GM19397 (cell line): ENCODE data around the gene ITPKA.

ENCODE experiments used
- ATAC-seq: cut with Tn5 transposase; IDR thresholded peaks from one replicate; pipeline ENCODE4 v1.9.1; 2021; ENCODE audit warnings: mild to moderate bottlenecking, moderate library complexity; ENCODE audit not compliant: unreplicated experiment

Gene ITPKA

GRCh38 chr15:41489641-41490040 lies 4.0 kb upstream of the ITPKA start:
- ATAC-seq = no peak

- no peak for ATAC-seq
These were observed 3.3 kb upstream of the ITPKA start for GRCh38 chr15:41490355-41490754.

DNA sequence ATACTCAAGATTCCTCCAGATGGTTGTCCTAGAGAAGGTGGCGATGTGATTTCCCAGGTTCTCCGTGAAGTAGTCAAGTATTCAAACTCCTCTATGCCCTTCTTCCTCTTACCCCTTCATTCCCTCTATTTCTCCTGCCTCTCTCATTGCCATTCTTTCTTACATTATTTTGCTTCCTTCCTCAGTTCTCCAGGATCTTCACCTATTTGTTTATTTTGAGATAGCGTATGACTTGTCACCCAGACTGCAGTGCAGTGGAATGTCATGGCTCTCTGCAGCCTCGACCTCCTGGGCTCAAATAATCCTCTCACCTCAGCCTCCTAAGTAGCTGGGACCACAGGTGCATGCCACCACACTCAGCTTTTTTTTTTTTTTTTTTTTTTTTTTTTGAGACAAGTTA lies 1.8 kb upstream of the ITPKA start:
- no peak for ATAC-seq

- no peak for ATAC-seq
These were observed 973 bp upstream of the ITPKA start for GRCh38 chr15:41492597-41493204.

DNA sequence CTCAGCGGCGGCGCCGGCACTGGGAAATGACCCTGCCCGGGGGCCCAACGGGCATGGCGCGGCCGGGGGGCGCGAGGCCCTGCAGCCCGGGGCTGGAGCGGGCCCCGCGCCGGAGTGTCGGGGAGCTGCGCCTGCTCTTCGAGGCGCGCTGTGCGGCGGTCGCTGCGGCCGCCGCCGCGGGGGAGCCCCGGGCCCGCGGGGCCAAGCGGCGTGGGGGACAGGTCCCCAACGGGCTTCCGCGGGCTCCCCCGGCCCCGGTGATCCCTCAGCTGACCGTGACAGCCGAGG lies 172 bp downstream of the ITPKA start:
- no peak for ATAC-seq

DNA sequence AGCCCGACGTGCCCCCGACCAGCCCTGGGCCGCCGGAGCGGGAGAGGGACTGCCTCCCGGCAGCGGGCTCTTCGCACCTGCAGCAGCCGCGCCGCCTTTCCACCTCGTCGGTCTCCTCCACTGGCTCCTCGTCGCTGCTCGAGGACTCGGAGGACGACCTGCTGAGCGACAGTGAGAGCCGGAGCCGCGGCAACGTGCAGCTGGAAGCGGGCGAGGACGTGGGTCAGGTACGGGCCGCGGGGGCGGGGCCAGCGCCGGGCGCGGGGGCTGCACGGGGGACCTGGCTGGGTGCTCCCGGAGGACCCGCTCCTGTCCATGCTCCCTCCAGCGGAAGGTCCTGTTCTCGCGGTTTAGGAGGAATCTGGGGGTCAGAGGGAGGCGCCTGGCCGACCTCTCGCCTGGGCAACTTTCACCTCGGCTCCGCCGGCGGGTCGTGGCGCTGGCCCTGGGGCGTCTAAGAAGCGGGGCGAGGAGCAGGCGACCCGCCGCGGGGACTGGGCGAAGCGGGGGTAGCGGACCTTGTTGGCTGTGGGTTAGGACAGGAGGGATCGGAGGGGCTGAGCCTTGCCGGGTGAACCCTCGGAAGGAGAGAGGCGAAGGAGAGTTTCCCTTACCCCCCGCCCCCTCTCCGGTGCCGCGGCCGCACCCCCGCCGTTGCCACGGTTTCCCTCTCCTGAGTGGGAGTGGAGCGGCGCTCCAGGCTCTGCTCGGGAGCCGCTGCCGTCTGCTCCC lies 682 bp downstream of the ITPKA start:
- peak; percentile 19 for ATAC-seq

DNA sequence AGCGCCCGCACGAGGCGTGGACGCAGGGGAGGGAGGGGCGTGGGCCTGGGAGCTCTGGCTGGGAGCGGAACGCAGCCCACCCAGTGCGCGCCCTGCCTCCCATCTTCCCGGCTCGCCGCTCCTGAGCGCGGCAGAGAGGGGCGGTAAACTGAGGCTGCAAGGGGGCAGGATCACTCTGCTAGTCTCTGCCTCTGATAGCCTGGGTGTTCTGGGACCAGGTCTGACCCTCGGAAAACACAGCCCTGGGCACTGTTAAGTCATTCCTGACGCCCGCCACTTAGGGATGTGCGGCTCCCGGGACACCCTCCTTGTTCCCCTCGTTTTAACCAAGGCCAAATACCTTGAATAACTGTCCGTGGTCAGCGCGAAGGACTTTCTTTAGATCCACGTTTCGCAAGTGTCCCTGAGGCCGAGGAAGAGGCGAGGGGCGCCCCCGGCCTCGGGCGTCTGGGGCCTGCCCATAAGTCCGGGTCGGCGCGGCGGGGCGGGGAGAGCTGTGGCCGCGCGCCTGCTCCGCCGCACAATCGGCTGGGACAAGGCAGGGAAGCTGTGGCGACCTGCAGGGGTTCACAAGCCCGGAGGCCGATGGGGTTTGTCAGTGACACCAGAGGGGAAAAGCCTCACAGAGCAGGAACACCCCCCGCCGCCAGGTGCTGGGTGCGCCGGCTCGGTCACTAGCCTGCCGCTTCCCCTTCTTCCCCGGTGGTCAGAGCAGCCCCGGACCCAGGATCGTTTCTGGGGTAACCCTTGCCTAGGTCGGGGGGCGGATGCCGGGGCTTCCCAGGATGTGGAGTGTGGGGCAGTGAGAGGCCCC lies 1.5 kb downstream of the ITPKA start:
- no peak for ATAC-seq

DNA sequence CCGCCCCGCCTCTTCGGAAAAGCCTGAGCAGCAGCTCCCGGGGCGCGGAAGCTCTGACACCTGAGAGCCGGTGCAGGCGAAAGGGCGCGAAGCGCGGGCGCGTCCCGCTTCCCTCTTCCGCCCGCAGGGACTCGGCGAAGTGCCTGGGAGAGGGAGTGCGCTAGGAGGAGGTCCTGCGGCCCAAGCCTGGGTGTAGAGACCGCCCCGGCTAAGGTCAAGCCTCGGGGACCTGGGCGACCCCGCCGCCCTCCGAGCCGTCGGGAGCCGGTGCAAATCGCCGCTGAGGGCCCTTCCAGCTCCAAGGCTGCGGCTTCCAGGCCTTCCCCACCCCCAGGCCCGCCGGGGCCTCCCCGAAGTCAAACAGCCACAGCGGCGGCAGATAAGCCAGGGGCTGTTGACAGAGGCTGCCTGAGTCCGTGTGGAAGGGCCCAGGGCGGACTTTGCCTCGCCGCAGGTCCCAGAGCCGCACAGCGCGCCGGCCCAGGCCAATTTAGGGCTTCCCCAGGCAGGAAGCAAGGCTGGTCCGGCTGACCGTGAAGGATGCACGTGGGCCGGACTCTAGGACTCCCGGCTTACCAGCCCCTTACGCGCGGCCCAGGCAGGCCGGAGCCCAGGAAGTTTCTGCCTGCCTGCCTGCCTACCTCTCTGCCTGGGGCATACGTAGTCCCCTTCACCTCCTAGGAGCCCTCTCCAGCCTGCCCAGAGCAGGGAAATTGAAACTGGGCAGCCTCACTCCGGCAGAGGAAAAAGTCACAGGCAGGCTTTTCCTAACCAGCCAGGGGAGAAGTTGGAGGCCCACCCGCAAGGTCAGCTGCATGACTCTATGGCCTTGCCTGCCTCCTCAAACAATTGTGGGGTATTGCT lies 2.3 kb downstream of the ITPKA start:
- no peak for ATAC-seq

DNA sequence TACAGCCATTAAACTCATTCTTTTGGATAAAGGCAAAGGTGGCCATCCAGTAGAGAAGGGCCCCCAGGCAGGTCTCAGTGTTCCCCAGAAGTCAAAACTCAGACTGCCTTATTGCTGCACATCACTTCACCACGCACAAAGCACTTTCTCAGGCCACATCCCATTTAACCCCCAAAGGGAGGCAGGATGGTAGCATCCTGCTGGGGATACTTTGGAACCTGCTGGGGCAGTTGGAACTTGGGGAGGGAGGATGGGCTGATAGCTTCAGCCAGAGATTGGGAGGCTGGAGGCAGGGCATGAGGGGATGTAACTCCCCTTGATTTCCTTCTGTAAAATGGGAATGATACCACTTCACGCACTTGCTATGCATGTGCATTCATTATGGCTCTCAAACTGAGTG lies 5.0 kb downstream of the ITPKA start:
- no peak for ATAC-seq

- ATAC-seq = no peak
These were observed 5.6 kb downstream of the ITPKA start for GRCh38 chr15:41499109-41499851.

GRCh38 chr15:41501191-41501917 lies 7.7 kb downstream of the ITPKA start:
- ATAC-seq = no peak

DNA sequence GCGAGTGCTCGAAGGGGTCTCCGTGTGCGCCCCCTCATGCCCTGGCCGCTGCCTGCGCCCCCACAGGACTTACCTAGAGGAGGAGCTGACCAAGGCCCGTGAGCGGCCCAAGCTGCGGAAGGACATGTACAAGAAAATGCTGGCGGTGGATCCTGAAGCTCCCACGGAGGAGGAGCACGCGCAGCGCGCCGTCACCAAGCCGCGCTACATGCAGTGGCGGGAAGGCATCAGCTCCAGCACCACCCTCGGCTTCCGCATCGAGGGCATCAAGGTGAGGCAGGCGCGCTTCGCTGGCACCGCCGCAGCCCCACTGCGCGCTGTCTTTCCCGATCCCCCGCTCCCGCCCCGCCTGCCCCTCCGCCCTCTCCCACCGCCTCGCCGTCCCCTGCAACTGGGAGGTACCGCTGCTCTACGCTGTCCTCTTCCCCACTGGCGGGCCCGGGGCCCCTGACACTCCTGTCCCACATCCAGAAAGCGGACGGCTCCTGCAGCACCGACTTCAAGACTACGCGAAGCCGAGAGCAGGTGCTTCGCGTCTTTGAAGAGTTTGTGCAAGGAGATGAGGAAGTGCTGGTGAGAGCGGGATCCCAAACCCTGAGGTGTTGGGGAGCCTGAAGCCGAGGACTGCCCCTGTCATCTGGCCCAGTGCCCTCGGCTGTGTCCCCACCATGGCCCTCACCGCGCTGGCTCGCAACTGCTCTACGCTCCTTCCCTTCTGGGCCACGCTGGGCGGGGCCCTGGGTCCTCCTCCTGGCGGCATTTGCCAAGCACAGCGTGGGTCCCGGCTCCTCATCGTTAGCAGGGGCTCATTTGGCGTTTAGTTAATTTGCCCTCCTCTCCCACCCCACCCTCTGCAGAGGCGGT lies 8.5 kb downstream of the ITPKA start:
- ATAC-seq = no peak

- ATAC-seq = no peak
These were observed 9.4 kb downstream of the ITPKA start for GRCh38 chr15:41502795-41503668.

DNA sequence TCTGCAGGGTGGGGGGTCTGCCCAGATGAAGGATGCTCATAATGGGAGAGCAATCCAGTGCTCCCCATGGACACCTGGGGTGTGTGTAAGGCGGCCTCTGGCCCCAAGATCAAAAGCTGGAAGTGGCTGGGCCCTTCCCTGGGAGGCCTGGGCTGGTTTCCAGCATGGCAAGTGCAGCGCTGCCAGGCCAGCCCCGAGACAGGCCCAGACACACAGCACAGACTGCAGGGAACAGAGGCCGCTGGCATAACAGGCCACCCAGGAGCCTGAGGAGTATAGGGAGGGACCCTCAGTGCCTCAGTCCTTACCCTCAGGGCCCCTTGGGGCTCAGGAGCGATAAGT lies 10.0 kb downstream of the ITPKA start:
- no peak for ATAC-seq

- no peak for ATAC-seq
These were observed 11.2 kb downstream of the ITPKA start for GRCh38 chr15:41504751-41505492.

DNA sequence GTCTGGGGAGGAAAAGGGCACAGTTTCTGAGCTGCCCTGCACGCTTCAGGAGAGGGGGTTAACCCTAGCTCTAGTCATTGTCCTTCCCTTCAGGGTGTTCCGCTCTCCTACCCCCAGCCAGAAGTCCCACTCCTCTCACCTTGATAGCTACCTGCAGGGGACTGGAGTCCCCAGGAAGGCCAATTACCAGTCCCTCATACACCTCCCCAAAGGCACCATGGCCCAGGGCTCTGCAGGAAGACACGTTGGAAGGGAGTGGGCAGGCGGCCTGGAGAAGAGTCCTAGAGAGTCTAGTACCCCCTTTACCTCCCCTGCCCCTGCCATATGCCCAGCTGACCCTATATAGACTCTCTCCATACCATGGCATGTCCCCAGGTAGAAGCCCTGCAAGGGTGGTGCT lies 12.1 kb downstream of the ITPKA start:
- ATAC-seq = no peak

DNA sequence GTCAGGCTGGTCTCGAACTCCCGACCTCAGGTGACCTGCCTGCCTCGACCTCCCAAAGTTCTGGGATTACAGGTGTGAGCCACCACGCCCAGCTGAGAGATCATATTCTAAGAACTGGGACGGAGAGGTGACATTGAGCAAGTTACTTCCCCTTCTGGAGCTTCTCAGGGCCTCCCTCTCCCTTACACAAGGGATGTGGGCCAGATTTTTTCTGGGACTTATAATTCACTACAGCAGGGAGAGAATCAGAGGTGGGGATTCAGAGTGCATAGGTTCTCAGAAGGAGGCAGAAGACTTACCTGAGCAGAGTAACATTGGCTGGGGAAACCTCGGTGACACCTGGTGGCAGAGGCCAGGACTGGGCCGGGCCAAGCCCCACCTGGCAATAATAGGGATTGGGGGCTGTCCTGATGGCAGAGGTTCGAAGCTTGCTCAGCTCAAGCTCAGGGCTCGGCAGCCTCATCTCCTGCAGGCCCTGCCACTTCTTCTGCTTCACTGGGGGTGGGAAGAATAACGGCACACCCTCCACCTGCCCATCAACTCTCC lies 13.2 kb downstream of the ITPKA start:
- no peak for ATAC-seq
